HG03378 (cell line): ENCODE results near the gene EIF4E1B.
"Not testable (repeated sequence)": the region's sequence is repeated elsewhere in the genome, so short reads cannot be mapped to it uniquely, and the experiment has no call there.

Experiments
- ATAC-seq: cut with Tn5 transposase; IDR thresholded peaks from one replicate; pipeline ENCODE4 v1.9.1; 2021; ENCODE audit warnings: mild to moderate bottlenecking, moderate library complexity; ENCODE audit not compliant: unreplicated experiment

Gene EIF4E1B, protein sequence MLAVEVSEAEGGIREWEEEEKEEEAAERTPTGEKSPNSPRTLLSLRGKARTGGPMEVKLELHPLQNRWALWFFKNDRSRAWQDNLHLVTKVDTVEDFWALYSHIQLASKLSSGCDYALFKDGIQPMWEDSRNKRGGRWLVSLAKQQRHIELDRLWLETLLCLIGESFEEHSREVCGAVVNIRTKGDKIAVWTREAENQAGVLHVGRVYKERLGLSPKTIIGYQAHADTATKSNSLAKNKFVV

DNA sequence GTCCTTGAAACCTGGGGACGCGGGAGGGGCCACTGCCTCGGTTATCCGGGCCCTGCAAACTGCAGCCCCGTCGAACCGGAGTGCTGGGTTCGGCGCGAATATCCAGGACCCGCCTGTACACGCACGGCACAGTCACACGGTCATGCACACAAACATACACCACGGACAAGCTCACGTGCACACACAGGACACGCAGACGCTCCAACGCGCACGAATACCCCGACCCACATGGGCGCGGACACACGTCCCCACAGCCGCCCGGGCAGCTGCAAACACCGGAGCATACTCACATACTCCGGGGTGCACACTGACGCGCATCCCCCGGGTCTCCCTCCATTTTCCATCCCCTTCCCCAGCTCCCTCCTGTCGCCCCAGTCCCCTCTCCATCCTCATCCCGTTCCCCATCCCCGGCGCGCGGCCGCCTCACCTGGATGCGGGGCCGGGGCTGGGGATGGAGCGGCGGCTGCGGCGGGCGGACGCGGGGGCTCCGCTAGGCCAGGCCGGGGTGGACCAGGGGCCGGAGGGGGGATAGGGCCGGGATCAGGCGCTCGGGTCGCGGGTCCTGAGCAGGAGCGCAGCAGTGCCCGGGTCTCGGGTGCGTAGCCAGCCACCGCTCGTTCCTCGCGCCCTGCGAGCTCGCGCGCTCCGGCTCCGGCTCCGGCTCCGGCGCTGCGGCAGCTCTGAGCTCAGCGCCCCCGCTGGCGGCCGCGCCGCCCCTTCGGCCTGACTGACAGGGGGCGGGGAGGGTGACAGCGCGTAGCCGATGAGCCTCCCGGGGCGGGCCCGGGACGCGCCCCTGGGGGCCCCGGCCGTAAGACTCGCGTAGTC lies at the start of gene EIF4E1B, which contains the start of gene SNCB:
Gene EIF4E1B, plus strand, starts transcription at position 823 of the 828 bp plus-strand sequence. CDS start 12,113 bp downstream, outside the sequence.
Gene SNCB, minus strand, starts transcription at position 682 of the 828 bp plus-strand sequence. CDS start 880 bp downstream, outside the sequence.
- ATAC-seq: no peak

GRCh38 chr5:176581361-176581760 lies 49.1 kb upstream of the EIF4E1B start:
- no peak for ATAC-seq

- no peak for ATAC-seq
Observed at GRCh38 chr5:176583076-176583475, 47.4 kb upstream of the EIF4E1B start.

DNA sequence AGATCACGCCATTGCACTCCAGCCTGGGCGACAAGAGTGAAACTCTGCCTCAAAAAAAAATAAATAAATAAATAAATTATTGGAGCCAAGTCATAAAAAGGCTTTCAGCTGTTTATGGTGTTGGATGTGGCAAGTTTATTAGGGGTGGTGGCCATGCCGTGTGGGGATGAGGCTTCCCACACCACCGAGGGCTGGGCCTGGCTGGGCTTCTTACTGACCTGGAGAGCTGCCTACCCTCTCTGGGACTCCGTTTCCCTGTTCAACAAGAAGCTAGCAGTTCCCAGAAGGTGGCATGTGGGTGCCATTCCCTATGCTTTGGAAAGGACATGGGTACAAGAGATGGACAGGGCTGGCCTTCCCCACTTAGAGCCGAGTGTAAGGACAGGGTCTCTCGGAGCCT lies 43.1 kb upstream of the EIF4E1B start:
- ATAC-seq: no peak

GRCh38 chr5:176588297-176588696 lies 42.2 kb upstream of the EIF4E1B start:
- no peak for ATAC-seq

- no peak for ATAC-seq
Observed at GRCh38 chr5:176589039-176589769, 41.3 kb upstream of the EIF4E1B start.

- ATAC-seq: no peak
Observed at GRCh38 chr5:176590035-176590717, 40.3 kb upstream of the EIF4E1B start.

DNA sequence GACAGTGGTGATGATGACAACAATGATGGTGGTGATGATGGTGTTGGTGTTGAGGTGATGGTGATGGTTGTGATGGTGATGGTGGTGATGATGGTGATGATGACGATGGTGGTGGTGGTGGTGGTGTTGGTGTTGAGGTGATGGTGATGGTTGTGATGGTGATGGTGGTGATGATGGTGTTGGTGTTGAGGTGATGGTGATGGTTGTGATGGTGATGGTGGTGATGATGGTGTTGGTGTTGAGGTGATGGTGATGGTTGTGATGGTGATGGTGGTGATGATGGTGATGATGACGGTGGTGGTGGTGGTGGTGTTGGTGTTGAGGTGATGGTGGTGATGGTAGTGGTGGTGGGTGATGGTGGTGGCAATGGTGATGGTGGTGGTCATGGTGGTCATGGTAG lies 38.8 kb upstream of the EIF4E1B start:
- ATAC-seq: not testable (repeated sequence)

- no peak for ATAC-seq
Observed at GRCh38 chr5:176592573-176592972, 37.9 kb upstream of the EIF4E1B start.

DNA sequence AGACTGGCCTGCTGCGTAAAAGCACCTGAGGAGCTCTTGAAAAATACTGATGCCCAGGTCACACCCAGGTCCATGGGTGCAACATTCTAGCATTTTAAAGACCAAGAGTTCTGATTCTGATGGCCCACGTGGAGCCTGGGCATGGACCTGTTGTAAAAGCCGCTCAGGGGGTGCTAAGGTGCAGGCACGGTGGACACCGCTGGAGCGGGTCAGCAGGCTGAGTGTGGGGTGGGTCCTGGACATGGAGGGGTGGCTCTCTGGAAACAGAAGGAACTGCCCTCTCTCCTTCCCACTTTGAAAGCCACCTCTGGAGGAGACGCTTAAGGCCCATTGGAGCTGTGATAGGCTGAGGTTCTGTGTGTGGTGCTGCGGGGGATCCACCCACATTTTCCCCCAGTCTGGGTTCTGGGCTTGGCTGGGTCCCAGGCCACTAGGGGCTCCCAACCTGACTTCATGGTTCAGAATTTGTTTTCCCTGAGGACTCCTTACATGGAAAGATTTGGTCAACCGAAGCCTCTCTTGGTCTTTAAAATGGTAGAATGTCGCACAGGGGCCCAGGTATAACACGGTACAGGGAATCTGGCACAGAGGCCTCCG lies 37.1 kb upstream of the EIF4E1B start:
- no peak for ATAC-seq

- ATAC-seq: no peak
Observed at GRCh38 chr5:176594554-176594953, 35.9 kb upstream of the EIF4E1B start.

DNA sequence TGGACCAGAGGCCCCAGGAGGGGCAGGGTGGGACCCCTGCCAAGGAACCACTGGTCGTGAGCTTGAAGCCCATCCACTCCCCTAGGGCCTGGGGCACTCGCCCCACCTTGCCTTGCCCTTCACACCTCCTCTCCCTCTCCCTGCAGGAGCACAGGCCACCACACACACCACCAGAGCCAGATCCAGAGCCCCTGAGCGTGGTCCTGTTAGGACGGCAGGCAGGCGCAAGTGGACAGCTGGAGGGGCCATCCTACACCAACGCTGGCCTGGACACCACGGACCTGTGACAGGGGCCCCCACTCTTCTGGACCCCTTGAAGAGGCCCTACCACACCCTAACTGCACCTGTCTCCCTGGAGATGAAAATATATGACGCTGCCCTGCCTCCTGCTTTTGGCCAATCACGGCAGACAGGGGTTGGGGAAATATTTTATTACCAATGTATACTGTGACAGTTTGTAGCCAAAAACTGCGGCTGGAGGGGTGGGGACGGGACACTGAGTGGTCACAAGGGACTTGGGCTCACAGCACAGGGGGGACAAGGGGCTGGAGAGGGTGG lies 35.0 kb upstream of the EIF4E1B start:
- no peak for ATAC-seq

DNA sequence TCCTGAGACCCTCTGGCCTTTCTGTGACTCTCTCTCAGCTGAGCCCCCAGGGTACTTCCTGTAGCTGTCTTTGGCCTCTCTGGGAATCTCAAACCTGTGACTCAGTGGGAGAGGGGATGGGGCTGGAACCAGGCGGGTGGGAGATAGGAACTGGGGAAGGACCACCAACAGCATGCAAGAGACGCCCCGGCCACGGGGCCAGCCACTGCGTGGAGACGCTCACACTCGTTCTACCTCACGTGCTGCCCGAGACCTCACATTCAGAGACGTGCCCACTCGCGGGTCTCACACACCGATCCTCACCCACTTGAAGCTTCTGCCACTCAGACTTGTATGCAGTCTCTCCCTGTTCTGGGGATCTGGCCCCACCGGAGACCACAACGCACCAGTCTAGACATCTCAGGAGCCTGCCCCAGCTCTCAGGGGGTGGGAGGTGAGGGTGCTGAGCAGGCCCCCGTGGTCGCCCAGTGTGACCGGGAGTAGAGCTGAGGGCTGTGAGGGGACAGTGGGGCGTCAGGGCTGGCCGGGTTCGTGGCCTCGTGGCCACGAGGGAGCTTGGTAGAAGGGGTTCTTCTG lies 34.3 kb upstream of the EIF4E1B start:
- ATAC-seq: no peak

- no peak for ATAC-seq
Observed at GRCh38 chr5:176596689-176597416, 33.6 kb upstream of the EIF4E1B start.

GRCh38 chr5:176597417-176598389 lies 32.8 kb upstream of the EIF4E1B start:
- no peak for ATAC-seq

GRCh38 chr5:176599749-176600430 lies 30.6 kb upstream of the EIF4E1B start:
- not testable (repeated sequence) for ATAC-seq

DNA sequence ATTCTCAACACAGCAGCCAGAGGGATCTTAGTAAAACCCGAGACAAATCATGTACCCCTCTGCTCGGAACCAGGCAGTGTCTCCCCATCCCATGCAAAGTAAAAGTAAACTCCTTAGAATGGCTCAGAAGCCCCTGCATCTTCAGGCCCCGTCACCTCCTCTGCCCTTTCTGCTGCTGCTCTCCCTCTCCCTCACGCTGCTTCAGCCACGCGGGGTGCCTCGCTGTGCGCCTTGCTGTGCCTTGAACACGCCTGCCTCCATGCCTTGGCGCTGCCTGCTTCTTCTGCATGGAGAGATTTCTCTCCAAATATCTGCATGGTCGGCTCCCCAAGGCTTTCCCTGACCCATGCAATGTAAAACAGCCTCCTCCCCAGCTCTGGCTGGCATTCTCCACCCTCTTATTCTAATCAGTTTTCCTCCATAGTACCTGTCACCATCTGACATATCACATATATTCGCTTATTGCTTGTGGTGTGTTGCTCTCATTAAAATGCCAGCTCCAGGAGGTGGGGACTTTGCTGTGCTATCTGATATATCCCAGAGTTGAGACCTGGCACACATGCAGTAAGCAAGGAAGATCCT lies 28.5 kb upstream of the EIF4E1B start:
- no peak for ATAC-seq
